Endodermal cell (in vitro differentiated cells): ENCODE measurements around the gene ZDHHC7. TPM values are rescaled to one million over a fixed set of nuclear protein-coding genes. Genes with fewer than 3 reads are reported as not detected.

Experiments
- DNase-seq: peaks from one replicate; pipeline ENCODE4 v3.0.0-alpha.2; 2017
- H3K27ac ChIP-seq: 2 replicates; pipeline ENCODE4 v1.5.1; 2013; ENCODE audit warnings: mild to moderate bottlenecking, low read depth, low read length, moderate library complexity
- H3K27me3 ChIP-seq: 2 replicates; pipeline ENCODE4 v1.6.1; 2013; ENCODE audit warnings: mild to moderate bottlenecking, low read length, moderate library complexity; ENCODE audit not compliant: insufficient read depth, control insufficient read depth, poor library complexity, severe bottlenecking
- H3K36me3 ChIP-seq: 2 replicates; pipeline ENCODE4 v1.7.0; 2013; ENCODE audit warnings: mild to moderate bottlenecking, low read length, moderate library complexity; ENCODE audit not compliant: control insufficient read depth, insufficient read depth
- H3K4me1 ChIP-seq: one replicate; pipeline ENCODE4 v1.7.0; 2013; ENCODE audit warnings: low read length; ENCODE audit not compliant: control insufficient read depth, insufficient read depth
- H3K4me3 ChIP-seq: 2 replicates; pipeline ENCODE4 v1.5.1; 2013; ENCODE audit warnings: mild to moderate bottlenecking, low read length, moderate library complexity
- H3K9ac ChIP-seq: 2 replicates; pipeline ENCODE4 v1.6.1; 2013; ENCODE audit warnings: mild to moderate bottlenecking, low read length, moderate library complexity; ENCODE audit not compliant: poor library complexity, severe bottlenecking; ENCODE audit errors: extremely low read depth
- H3K9me3 ChIP-seq: 2 replicates; pipeline ENCODE4 v1.6.1; 2013; ENCODE audit warnings: mild to moderate bottlenecking, low read length, moderate library complexity; ENCODE audit not compliant: control insufficient read depth
- H3K27ac Mint-ChIP-seq: 2 replicates; pipeline ENCODE4 v1.8.0; 2020; ENCODE audit warnings: mixed read lengths
- H3K27me3 Mint-ChIP-seq: 2 replicates; pipeline ENCODE4 v1.8.0; 2021; ENCODE audit warnings: mild to moderate bottlenecking, mixed read lengths; ENCODE audit not compliant: insufficient read depth
- H3K36me3 Mint-ChIP-seq: 2 replicates; pipeline ENCODE4 v1.8.0; 2020; ENCODE audit warnings: low read depth, mixed read lengths
- H3K4me1 Mint-ChIP-seq: 2 replicates; pipeline ENCODE4 v1.8.0; 2020; ENCODE audit warnings: mixed read lengths
- H3K4me3 Mint-ChIP-seq: 2 replicates; pipeline ENCODE4 v1.8.0; 2020; ENCODE audit warnings: mild to moderate bottlenecking, moderate library complexity, mixed read lengths
- H3K9me3 Mint-ChIP-seq: 2 replicates; pipeline ENCODE4 v1.8.0; 2020; ENCODE audit warnings: mild to moderate bottlenecking, mixed read lengths
- WGBS, 2 experiments: methylation state at CpG; one replicate each; pipeline versions ENCODE4 v1.1.5 to v1.1.7; 2013; ENCODE audit warnings: missing lambda C conversion rate in 2 of 2, mixed read lengths in 1 of 2; ENCODE audit not compliant: insufficient coverage in 1 of 2, insufficient read length in 1 of 2; 5-methylcytosine and 5-hydroxymethylcytosine counted together
- total RNA-seq, 2 donors: library from RNA; stranded (reverse); fragmentation: NEBNext Ultra II Directional in 1 of 2; extraction: Animal tissue kit (Norgen Biotek cat#: 25700) in 1 of 2; gene quantifications; 2 replicates in 1 of 2; 3 replicates in 1 of 2; pipeline ENCODE4 v1.2.1, GENCODE V29; 2021
- TF ChIP-seq, protein P1 (sequence below): fragments of 200-600 bp; sonication (generic); conservative IDR thresholded peaks from 2 replicates; pipeline ENCODE4 v1.5.0; 2021; ENCODE audit warnings: antibody characterized with exemption, mild to moderate bottlenecking

Gene ZDHHC7
- total RNA-seq, 2 donors from 2014 or later, result 58.7 to 61.8 TPM

- H3K4me1 Mint-ChIP-seq, result peaks cover 18% of the 10 kb centered on the region
- 89 to 93% methylated on average over 5 of the region's 5 CpGs for WGBS, 2 experiments
- no peak overlapping the region for H3K4me3 Mint-ChIP-seq
Observed at GRCh38 chr16:85031451-85031850, 20.1 kb upstream of the ZDHHC7 start.

GRCh38 chr16:85029981-85030401 lies 18.7 kb upstream of the ZDHHC7 start:
- no peaks in the 10 kb centered on the region for H3K36me3 ChIP-seq
- Mint-ChIP-seq H3K4me1 (peaks cover 19% of the 10 kb centered on the region), H3K4me3 (no peak overlapping the region), H3K27ac (no peak overlapping the region), H3K27me3 (peaks cover 16% of the 10 kb centered on the region), H3K9me3 (no peaks in the 10 kb centered on the region), H3K36me3 (peaks cover 5% of the 10 kb centered on the region)
- no peaks in the 10 kb centered on the region for H3K9me3 ChIP-seq
- no peak overlapping the region for H3K9ac ChIP-seq
- WGBS, 2 experiments, result 81 to 86% methylated on average over 14 to 16 of the region's 16 CpGs
- no peak overlapping the region for H3K27ac ChIP-seq
- DNase-seq, result no peak
- H3K4me1 ChIP-seq, result no peaks in the 10 kb centered on the region
- no peak overlapping the region for H3K4me3 ChIP-seq
- TF ChIP-seq, protein P1, sequence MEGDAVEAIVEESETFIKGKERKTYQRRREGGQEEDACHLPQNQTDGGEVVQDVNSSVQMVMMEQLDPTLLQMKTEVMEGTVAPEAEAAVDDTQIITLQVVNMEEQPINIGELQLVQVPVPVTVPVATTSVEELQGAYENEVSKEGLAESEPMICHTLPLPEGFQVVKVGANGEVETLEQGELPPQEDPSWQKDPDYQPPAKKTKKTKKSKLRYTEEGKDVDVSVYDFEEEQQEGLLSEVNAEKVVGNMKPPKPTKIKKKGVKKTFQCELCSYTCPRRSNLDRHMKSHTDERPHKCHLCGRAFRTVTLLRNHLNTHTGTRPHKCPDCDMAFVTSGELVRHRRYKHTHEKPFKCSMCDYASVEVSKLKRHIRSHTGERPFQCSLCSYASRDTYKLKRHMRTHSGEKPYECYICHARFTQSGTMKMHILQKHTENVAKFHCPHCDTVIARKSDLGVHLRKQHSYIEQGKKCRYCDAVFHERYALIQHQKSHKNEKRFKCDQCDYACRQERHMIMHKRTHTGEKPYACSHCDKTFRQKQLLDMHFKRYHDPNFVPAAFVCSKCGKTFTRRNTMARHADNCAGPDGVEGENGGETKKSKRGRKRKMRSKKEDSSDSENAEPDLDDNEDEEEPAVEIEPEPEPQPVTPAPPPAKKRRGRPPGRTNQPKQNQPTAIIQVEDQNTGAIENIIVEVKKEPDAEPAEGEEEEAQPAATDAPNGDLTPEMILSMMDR, result no peak
- peaks cover 13% of the 10 kb centered on the region for H3K27me3 ChIP-seq

More at GRCh38 chr16:85031451-85031850, 20.1 kb upstream of the ZDHHC7 start:
- H3K27ac Mint-ChIP-seq, result no peak overlapping the region
- Histone ChIP-seq H3K27me3 (peaks cover 13% of the 10 kb centered on the region), H3K4me1 (no peaks in the 10 kb centered on the region), H3K4me3 (no peak overlapping the region), H3K9ac (no peak overlapping the region), H3K36me3 (no peaks in the 10 kb centered on the region), H3K27ac (no peak overlapping the region), H3K9me3 (no peaks in the 10 kb centered on the region)
- TF ChIP-seq, protein P1, result no peak
- DNase-seq, result no peak
- no peaks in the 10 kb centered on the region for H3K9me3 Mint-ChIP-seq
- peaks cover 16% of the 10 kb centered on the region for H3K27me3 Mint-ChIP-seq
- peaks cover 5% of the 10 kb centered on the region for H3K36me3 Mint-ChIP-seq

GRCh38 chr16:85029408-85029784 lies 18.1 kb upstream of the ZDHHC7 start:
- Mint-ChIP-seq H3K4me3 (peak overlapping the region; percentile 76), H3K4me1 (peaks cover 19% of the 10 kb centered on the region), H3K27ac (no peak overlapping the region), H3K27me3 (peaks cover 16% of the 10 kb centered on the region), H3K36me3 (peaks cover 5% of the 10 kb centered on the region), H3K9me3 (no peaks in the 10 kb centered on the region)
- Histone ChIP-seq H3K4me1 (no peaks in the 10 kb centered on the region), H3K36me3 (no peaks in the 10 kb centered on the region), H3K9me3 (no peaks in the 10 kb centered on the region), H3K27me3 (peaks cover 13% of the 10 kb centered on the region), H3K9ac (no peak overlapping the region), H3K4me3 (no peak overlapping the region), H3K27ac (no peak overlapping the region)
- TF ChIP-seq, protein P1, result no peak
- peak; percentile 61 for DNase-seq
- 18 to 19% methylated on average over 3 to 4 of the region's 4 CpGs for WGBS, 2 experiments
